Panc1 (cell line): Measurements from ENCODE around the gene DMTF1. TPM values are rescaled to one million over a fixed set of nuclear protein-coding genes. Genes with fewer than 3 reads are reported as not detected.

Experiments used
- ATAC-seq: fragments of 200-7000 bp; cut with Tn5 transposase; 2 replicates; pipeline ENCODE4 v1.9.1; 2020; ENCODE audit warnings: mild to moderate bottlenecking, moderate library complexity
- BruUV-seq: library from RNA; stranded (reverse); fragments of 400-500 nt; replicated peaks from 2 replicates; lab custom pipeline; 2021; lab: Mats Ljungman, UMichigan
- CTCF ChIA-PET: fragments of 300-600 bp; sonication (Branson Sonifier 250); formaldehyde crosslinking; loops from one replicate; lab custom pipeline; 2022; ENCODE audit warnings: antibody characterized with exemption; lab: Charles Lee
- POLR2A ChIA-PET: fragments of 300-600 bp; sonication (Branson Sonifier 250); formaldehyde crosslinking; loops from one replicate; lab custom pipeline; 2022; ENCODE audit warnings: antibody characterized with exemption; lab: Charles Lee
- DNase-seq: peaks from one replicate; pipeline ENCODE4 v3.0.0-alpha.2; 2010; ENCODE audit warnings: low read depth, low spot score
- H3K27ac ChIP-seq: 2 replicates; pipeline ENCODE4 v1.5.1; 2011; ENCODE audit warnings: mild to moderate bottlenecking, low read length, inconsistent platforms
- H3K27me3 ChIP-seq: fragments of 200-500 bp; sonication (Bioruptor generic); 2 replicates; pipeline ENCODE4 v1.6.0; 2014; ENCODE audit warnings: low read length, inconsistent platforms; ENCODE audit not compliant: control insufficient read depth, insufficient read depth
- H3K36me3 ChIP-seq: fragments of 200-500 bp; sonication (Bioruptor generic); 2 replicates; pipeline ENCODE4 v1.5.1; 2014; ENCODE audit warnings: inconsistent platforms, mild to moderate bottlenecking, low read length, moderate library complexity; ENCODE audit not compliant: control insufficient read depth, insufficient read depth
- H3K4me1 ChIP-seq: 2 replicates; pipeline ENCODE4 v1.5.1; 2011; ENCODE audit warnings: inconsistent platforms, mild to moderate bottlenecking, low read length, moderate library complexity; ENCODE audit not compliant: control insufficient read depth, insufficient read depth
- H3K4me3 ChIP-seq, 2 experiments: 2 replicates each; pipeline ENCODE4 v1.5.1; 2011 to 2012; ENCODE audit warnings: low read depth in 2 of 2, low read length in 2 of 2, mild to moderate bottlenecking in 2 of 2, inconsistent platforms in 1 of 2, moderate library complexity in 1 of 2
- H3K9me3 ChIP-seq: fragments of 200-500 bp; sonication (Bioruptor generic); 2 replicates; pipeline ENCODE4 v1.5.1; 2014; ENCODE audit warnings: low read depth, mild to moderate bottlenecking, inconsistent platforms, low read length, moderate library complexity; ENCODE audit not compliant: control insufficient read depth, insufficient read depth
- CTCF ChIP-seq: fragments of 450-650 bp; IDR thresholded peaks from 2 replicates; pipeline ENCODE4 v1.5.1; 2017; ENCODE audit warnings: mild to moderate bottlenecking
- POLR2AphosphoS5 ChIP-seq: IDR thresholded peaks from 2 replicates; pipeline ENCODE4 v1.6.1; 2012; ENCODE audit warnings: mild to moderate bottlenecking, low read depth, low read length, moderate library complexity
- SIN3A ChIP-seq: IDR thresholded peaks from 2 replicates; pipeline ENCODE4 v1.6.1; 2012; ENCODE audit warnings: low read depth, mild to moderate bottlenecking, low read length, moderate library complexity, borderline replicate concordance; ENCODE audit not compliant: insufficient read depth
- TCF7L2 ChIP-seq: IDR thresholded peaks from 2 replicates; pipeline ENCODE4 v1.6.1; 2011; ENCODE audit warnings: mild to moderate bottlenecking, low read depth, low read length, inconsistent platforms
- in situ Hi-C: cut with HindIII; loops from 2 replicates; pipeline ENCODE4 v1.10.0; 2016; ENCODE audit warnings: low sequenced_read_pairs, low pct_unique_long_range_greater_than_20kb
- intact Hi-C: fragments of 100-400 bp; cut with micrococcal nuclease; formaldehyde crosslinking; loops from one replicate; pipeline ENCODE4 v1.10.0; 2022; ENCODE audit not compliant: unreplicated experiment
- total RNA-seq: library from RNA; stranded (reverse); gene quantifications from one replicate; pipeline ENCODE4 v1.2.1, GENCODE V29; 2021; ENCODE audit not compliant: unreplicated experiment
- TF ChIP-seq, protein P1 (sequence below), 2 experiments: IDR thresholded peaks; 2 replicates each; pipeline ENCODE4 v1.6.1; 2011 to 2012; ENCODE audit warnings: low read depth in 2 of 2, control low read depth in 1 of 2, low read length in 1 of 2, mild to moderate bottlenecking in 1 of 2, moderate library complexity in 1 of 2; ENCODE audit not compliant: insufficient read depth in 1 of 2

The DMTF1 gene
- total RNA-seq, 1 experiment from 2014 or later: 54.0 TPM

DNA sequence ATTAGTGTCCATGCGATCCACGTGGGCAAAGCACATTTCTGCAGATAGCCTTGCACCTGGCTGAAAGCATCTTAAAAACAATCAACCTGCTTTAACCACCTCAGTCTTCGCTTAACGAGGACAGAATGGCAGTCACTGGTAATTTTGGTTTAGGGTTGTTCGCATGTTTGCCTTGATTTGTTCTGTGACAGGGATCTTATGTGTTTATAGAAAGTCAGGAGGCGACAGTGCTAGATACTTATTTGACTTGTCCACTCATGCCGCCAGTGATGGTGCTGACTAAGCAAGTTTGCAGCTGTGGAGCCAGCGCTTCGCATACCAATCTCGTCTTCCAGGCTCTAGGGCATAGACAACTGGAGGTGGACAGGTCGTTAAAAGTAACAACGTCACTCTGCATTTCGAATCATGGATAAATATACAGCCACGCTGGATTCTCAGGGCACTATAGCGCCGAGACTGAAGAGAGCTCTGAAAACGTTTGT, 68.5 kb downstream of the DMTF1 start:
- CTCF ChIA-PET: no interaction called here
- H3K4me1 ChIP-seq: peaks cover 18% of the 10 kb centered on the region
- no TSS peak for BruUV-seq
- no peaks in the 10 kb centered on the region for H3K9me3 ChIP-seq
- no peak for TF ChIP-seq CTCF
- TF ChIP-seq, protein P1, sequence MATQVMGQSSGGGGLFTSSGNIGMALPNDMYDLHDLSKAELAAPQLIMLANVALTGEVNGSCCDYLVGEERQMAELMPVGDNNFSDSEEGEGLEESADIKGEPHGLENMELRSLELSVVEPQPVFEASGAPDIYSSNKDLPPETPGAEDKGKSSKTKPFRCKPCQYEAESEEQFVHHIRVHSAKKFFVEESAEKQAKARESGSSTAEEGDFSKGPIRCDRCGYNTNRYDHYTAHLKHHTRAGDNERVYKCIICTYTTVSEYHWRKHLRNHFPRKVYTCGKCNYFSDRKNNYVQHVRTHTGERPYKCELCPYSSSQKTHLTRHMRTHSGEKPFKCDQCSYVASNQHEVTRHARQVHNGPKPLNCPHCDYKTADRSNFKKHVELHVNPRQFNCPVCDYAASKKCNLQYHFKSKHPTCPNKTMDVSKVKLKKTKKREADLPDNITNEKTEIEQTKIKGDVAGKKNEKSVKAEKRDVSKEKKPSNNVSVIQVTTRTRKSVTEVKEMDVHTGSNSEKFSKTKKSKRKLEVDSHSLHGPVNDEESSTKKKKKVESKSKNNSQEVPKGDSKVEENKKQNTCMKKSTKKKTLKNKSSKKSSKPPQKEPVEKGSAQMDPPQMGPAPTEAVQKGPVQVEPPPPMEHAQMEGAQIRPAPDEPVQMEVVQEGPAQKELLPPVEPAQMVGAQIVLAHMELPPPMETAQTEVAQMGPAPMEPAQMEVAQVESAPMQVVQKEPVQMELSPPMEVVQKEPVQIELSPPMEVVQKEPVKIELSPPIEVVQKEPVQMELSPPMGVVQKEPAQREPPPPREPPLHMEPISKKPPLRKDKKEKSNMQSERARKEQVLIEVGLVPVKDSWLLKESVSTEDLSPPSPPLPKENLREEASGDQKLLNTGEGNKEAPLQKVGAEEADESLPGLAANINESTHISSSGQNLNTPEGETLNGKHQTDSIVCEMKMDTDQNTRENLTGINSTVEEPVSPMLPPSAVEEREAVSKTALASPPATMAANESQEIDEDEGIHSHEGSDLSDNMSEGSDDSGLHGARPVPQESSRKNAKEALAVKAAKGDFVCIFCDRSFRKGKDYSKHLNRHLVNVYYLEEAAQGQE (IDR thresholded peaks at IDR 0.05; ENCODE audit: insufficient read depth in 1 of 2, low read depth in 2 of 2, low read length in 1 of 2): no peak
- no peak for TF ChIP-seq SIN3A
- TF ChIP-seq TCF7L2: no peak
- TF ChIP-seq POLR2AphosphoS5: no peak
- POLR2A ChIA-PET: no interaction called here
- in situ Hi-C loops (no loop called here), intact Hi-C loops (no loop called here)
- H3K27ac ChIP-seq: no peak overlapping the region
- peaks cover 3% of the 10 kb centered on the region; the same call in 1 of the 2 replicates for H3K36me3 ChIP-seq
- DNase-seq (no peak), ATAC-seq (no peak)
- H3K27me3 ChIP-seq: peaks cover 25% of the 10 kb centered on the region
- H3K4me3 ChIP-seq: peak overlapping the region; percentile 72 to 93

GRCh38 chr7:87223666-87224065, 71.4 kb downstream of the DMTF1 start:
- H3K27ac ChIP-seq: no peak overlapping the region
- H3K27me3 ChIP-seq: peaks cover 25% of the 10 kb centered on the region
- intact Hi-C loops: no loop called here
- TF ChIP-seq POLR2AphosphoS5 (no peak), SIN3A (no peak)
- CTCF ChIA-PET: no interaction called here
- peaks cover 3% of the 10 kb centered on the region; the same call in 1 of the 2 replicates for H3K36me3 ChIP-seq
- ATAC-seq (no peak), DNase-seq (no peak)
- no peak overlapping the region for H3K4me3 ChIP-seq
- peaks cover 12% of the 10 kb centered on the region for H3K4me1 ChIP-seq
- H3K9me3 ChIP-seq: no peaks in the 10 kb centered on the region
- in situ Hi-C loops: no loop called here
- POLR2A ChIA-PET: no interaction called here
- no TSS peak for BruUV-seq

- BruUV-seq: no TSS peak
- in situ Hi-C loops: no loop called here
- TF ChIP-seq TCF7L2 (no peak), CTCF (no peak)
- intact Hi-C loops: no loop called here
- no peak overlapping the region for H3K27ac ChIP-seq
- DNase-seq: no peak
- POLR2A ChIA-PET: no interaction called here
- peaks cover 25% of the 10 kb centered on the region for H3K27me3 ChIP-seq
- no peaks in the 10 kb centered on the region for H3K36me3 ChIP-seq
- no peak for ATAC-seq
- H3K4me3 ChIP-seq: no peak overlapping the region
- H3K9me3 ChIP-seq: no peaks in the 10 kb centered on the region
- H3K4me1 ChIP-seq: peaks cover 6% of the 10 kb centered on the region
- CTCF ChIA-PET: no interaction called here
Measured at GRCh38 chr7:87225696-87226095, 73.4 kb downstream of the DMTF1 start.
